Endodermal cell (in vitro differentiated cells): ENCODE measurements around the gene MYF5. TPM values are rescaled to one million over a fixed set of nuclear protein-coding genes. Genes with fewer than 3 reads are reported as not detected.
A peak's percentile ranks its signal among the peaks of the same experiment; 100 is the strongest.

Experiments used
- DNase-seq: peaks from one replicate; pipeline ENCODE4 v3.0.0-alpha.2; 2017
- H3K27ac ChIP-seq: 2 replicates; pipeline ENCODE4 v1.5.1; 2013; ENCODE audit warnings: mild to moderate bottlenecking, low read depth, low read length, moderate library complexity
- H3K27me3 ChIP-seq: 2 replicates; pipeline ENCODE4 v1.6.1; 2013; ENCODE audit warnings: mild to moderate bottlenecking, low read length, moderate library complexity; ENCODE audit not compliant: insufficient read depth, control insufficient read depth, poor library complexity, severe bottlenecking
- H3K36me3 ChIP-seq: 2 replicates; pipeline ENCODE4 v1.7.0; 2013; ENCODE audit warnings: mild to moderate bottlenecking, low read length, moderate library complexity; ENCODE audit not compliant: control insufficient read depth, insufficient read depth
- H3K4me1 ChIP-seq: one replicate; pipeline ENCODE4 v1.7.0; 2013; ENCODE audit warnings: low read length; ENCODE audit not compliant: control insufficient read depth, insufficient read depth
- H3K4me3 ChIP-seq: 2 replicates; pipeline ENCODE4 v1.5.1; 2013; ENCODE audit warnings: mild to moderate bottlenecking, low read length, moderate library complexity
- H3K9ac ChIP-seq: 2 replicates; pipeline ENCODE4 v1.6.1; 2013; ENCODE audit warnings: mild to moderate bottlenecking, low read length, moderate library complexity; ENCODE audit not compliant: poor library complexity, severe bottlenecking; ENCODE audit errors: extremely low read depth
- H3K9me3 ChIP-seq: 2 replicates; pipeline ENCODE4 v1.6.1; 2013; ENCODE audit warnings: mild to moderate bottlenecking, low read length, moderate library complexity; ENCODE audit not compliant: control insufficient read depth
- H3K27ac Mint-ChIP-seq: 2 replicates; pipeline ENCODE4 v1.8.0; 2020; ENCODE audit warnings: mixed read lengths
- H3K27me3 Mint-ChIP-seq: 2 replicates; pipeline ENCODE4 v1.8.0; 2021; ENCODE audit warnings: mild to moderate bottlenecking, mixed read lengths; ENCODE audit not compliant: insufficient read depth
- H3K36me3 Mint-ChIP-seq: 2 replicates; pipeline ENCODE4 v1.8.0; 2020; ENCODE audit warnings: low read depth, mixed read lengths
- H3K4me1 Mint-ChIP-seq: 2 replicates; pipeline ENCODE4 v1.8.0; 2020; ENCODE audit warnings: mixed read lengths
- H3K4me3 Mint-ChIP-seq: 2 replicates; pipeline ENCODE4 v1.8.0; 2020; ENCODE audit warnings: mild to moderate bottlenecking, moderate library complexity, mixed read lengths
- H3K9me3 Mint-ChIP-seq: 2 replicates; pipeline ENCODE4 v1.8.0; 2020; ENCODE audit warnings: mild to moderate bottlenecking, mixed read lengths
- CTCF ChIP-seq: fragments of 200-600 bp; sonication (generic); conservative IDR thresholded peaks from 2 replicates; pipeline ENCODE4 v1.5.0; 2021; ENCODE audit warnings: antibody characterized with exemption, mild to moderate bottlenecking
- WGBS, 2 experiments: methylation state at CpG; one replicate each; pipeline versions ENCODE4 v1.1.5 to v1.1.7; 2013; ENCODE audit warnings: missing lambda C conversion rate in 2 of 2, mixed read lengths in 1 of 2; ENCODE audit not compliant: insufficient coverage in 1 of 2, insufficient read length in 1 of 2; 5-methylcytosine and 5-hydroxymethylcytosine counted together
- total RNA-seq, 2 donors: library from RNA; stranded (reverse); fragmentation: NEBNext Ultra II Directional in 1 of 2; extraction: Animal tissue kit (Norgen Biotek cat#: 25700) in 1 of 2; gene quantifications; 2 replicates in 1 of 2; 3 replicates in 1 of 2; pipeline ENCODE4 v1.2.1, GENCODE V29; 2021

The MYF5 gene
- total RNA-seq, 2 donors from 2014 or later, result not detected

- H3K4me3 Mint-ChIP-seq, result no peak overlapping the region
- TF ChIP-seq CTCF, result no peak
- H3K9ac ChIP-seq, result no peak overlapping the region
- H3K27ac ChIP-seq, result no peak overlapping the region
- no peak overlapping the region for H3K27ac Mint-ChIP-seq
- H3K27me3 ChIP-seq, result no peaks in the 10 kb centered on the region
- no peaks in the 10 kb centered on the region for H3K9me3 ChIP-seq
- H3K36me3 Mint-ChIP-seq, result no peaks in the 10 kb centered on the region
- WGBS, 2 experiments, result 96 to 100% methylated on average over 1 of the region's 2 CpGs
- H3K4me1 Mint-ChIP-seq, result peaks cover 5% of the 10 kb centered on the region
- H3K27me3 Mint-ChIP-seq, result no peaks in the 10 kb centered on the region
- DNase-seq, result no peak
- no peak overlapping the region for H3K4me3 ChIP-seq
- no peaks in the 10 kb centered on the region for H3K9me3 Mint-ChIP-seq
- H3K36me3 ChIP-seq, result no peaks in the 10 kb centered on the region
- H3K4me1 ChIP-seq, result no peaks in the 10 kb centered on the region
Observed at GRCh38 chr12:80681287-80681686, 35.4 kb upstream of the MYF5 start.

- 95 to 97% methylated on average over 3 of the region's 3 CpGs for WGBS, 2 experiments
- no peak for TF ChIP-seq CTCF
- Histone ChIP-seq H3K9ac (no peak overlapping the region), H3K36me3 (no peaks in the 10 kb centered on the region), H3K4me3 (no peak overlapping the region), H3K27ac (no peak overlapping the region), H3K4me1 (no peaks in the 10 kb centered on the region), H3K9me3 (no peaks in the 10 kb centered on the region), H3K27me3 (no peaks in the 10 kb centered on the region)
- H3K36me3 Mint-ChIP-seq, result no peaks in the 10 kb centered on the region
- no peak for DNase-seq
- H3K4me3 Mint-ChIP-seq, result no peak overlapping the region
- no peaks in the 10 kb centered on the region for H3K9me3 Mint-ChIP-seq
- no peak overlapping the region for H3K27ac Mint-ChIP-seq
- peaks cover 5% of the 10 kb centered on the region for H3K4me1 Mint-ChIP-seq
- H3K27me3 Mint-ChIP-seq, result no peaks in the 10 kb centered on the region
Observed at GRCh38 chr12:80681786-80682185, 34.9 kb upstream of the MYF5 start.

- Histone ChIP-seq H3K27me3 (no peaks in the 10 kb centered on the region), H3K9me3 (no peaks in the 10 kb centered on the region), H3K9ac (no peak overlapping the region), H3K36me3 (no peaks in the 10 kb centered on the region), H3K4me1 (no peaks in the 10 kb centered on the region), H3K27ac (no peak overlapping the region), H3K4me3 (no peak overlapping the region)
- Mint-ChIP-seq H3K4me1 (peaks cover 5% of the 10 kb centered on the region), H3K36me3 (no peaks in the 10 kb centered on the region), H3K27me3 (no peaks in the 10 kb centered on the region), H3K4me3 (peak overlapping the region; percentile 7), H3K27ac (no peak overlapping the region), H3K9me3 (no peaks in the 10 kb centered on the region)
- WGBS, 2 experiments, result 29 to 38% methylated on average over 5 to 7 of the region's 7 CpGs
- no peak for TF ChIP-seq CTCF
- peak; percentile 83 for DNase-seq
Observed at GRCh38 chr12:80684077-80684495, 32.6 kb upstream of the MYF5 start.
